ENCODE results near the gene TLR9.

Gene TLR9

GRCh38 chr3:52188556-52188955, 36.9 kb downstream of the TLR9 start:
- TF ChIP-seq, protein P1, sequence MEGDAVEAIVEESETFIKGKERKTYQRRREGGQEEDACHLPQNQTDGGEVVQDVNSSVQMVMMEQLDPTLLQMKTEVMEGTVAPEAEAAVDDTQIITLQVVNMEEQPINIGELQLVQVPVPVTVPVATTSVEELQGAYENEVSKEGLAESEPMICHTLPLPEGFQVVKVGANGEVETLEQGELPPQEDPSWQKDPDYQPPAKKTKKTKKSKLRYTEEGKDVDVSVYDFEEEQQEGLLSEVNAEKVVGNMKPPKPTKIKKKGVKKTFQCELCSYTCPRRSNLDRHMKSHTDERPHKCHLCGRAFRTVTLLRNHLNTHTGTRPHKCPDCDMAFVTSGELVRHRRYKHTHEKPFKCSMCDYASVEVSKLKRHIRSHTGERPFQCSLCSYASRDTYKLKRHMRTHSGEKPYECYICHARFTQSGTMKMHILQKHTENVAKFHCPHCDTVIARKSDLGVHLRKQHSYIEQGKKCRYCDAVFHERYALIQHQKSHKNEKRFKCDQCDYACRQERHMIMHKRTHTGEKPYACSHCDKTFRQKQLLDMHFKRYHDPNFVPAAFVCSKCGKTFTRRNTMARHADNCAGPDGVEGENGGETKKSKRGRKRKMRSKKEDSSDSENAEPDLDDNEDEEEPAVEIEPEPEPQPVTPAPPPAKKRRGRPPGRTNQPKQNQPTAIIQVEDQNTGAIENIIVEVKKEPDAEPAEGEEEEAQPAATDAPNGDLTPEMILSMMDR (conservative IDR thresholded peaks at IDR 0.05) = no peak
- no peak for TF ChIP-seq ZFX (IDR thresholded peaks at IDR 0.05)
- no peak overlapping the region for H3K27ac ChIP-seq

DNA sequence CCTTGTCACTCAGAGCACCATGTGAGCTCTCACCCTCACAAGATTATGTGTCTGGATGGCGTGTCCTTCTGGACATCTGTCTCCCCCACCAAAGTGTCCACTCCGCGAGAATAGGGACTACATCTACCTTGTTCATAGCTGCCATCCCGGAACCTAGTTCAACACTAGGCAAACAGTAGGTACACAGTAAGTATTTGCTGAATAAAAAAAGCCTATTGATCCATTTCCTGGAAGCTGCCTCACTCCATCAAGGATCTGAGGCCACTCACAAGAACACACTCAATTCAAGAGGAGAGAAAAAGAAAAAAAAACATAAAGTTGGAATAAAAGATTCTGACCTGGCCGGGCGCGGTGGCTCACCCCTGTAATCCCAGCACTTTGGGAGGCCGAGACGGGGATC, 38.7 kb downstream of the TLR9 start:
- H3K27ac ChIP-seq = no peak overlapping the region
- TF ChIP-seq, protein P1 (conservative IDR thresholded peaks at IDR 0.05) = no peak
- TF ChIP-seq ZFX (IDR thresholded peaks at IDR 0.05) = no peak

GRCh38 chr3:52185837-52186236, 39.6 kb downstream of the TLR9 start:
- H3K27ac ChIP-seq = no peak overlapping the region

DNA sequence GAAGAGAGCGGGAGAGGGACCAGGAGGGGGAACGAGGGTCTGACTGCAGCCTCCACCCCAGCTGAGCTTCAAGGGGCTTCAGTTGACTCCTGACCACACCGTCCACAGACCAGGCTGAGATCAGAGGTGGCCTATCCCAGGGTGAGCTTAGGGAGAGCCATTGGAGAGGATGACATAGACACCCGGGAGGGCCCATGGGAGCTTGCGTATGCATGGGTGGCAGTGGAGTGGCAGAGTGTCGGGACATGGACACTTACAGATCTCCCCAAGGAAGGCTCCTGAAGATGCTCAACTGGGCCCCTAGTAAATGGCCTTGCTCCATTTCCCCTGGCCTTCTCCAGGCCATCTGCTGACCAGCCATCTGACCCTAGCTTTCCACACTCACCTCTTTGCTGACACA, 40.1 kb downstream of the TLR9 start:
- H3K27ac ChIP-seq = no peak overlapping the region
- TF ChIP-seq, protein P1 (conservative IDR thresholded peaks at IDR 0.05) = no peak
- no peak for TF ChIP-seq ZFX (IDR thresholded peaks at IDR 0.05)

More at GRCh38 chr3:52185837-52186236, 39.6 kb downstream of the TLR9 start:
- no peak for TF ChIP-seq ZFX (IDR thresholded peaks at IDR 0.05)
- TF ChIP-seq, protein P1 (conservative IDR thresholded peaks at IDR 0.05) = no peak

DNA sequence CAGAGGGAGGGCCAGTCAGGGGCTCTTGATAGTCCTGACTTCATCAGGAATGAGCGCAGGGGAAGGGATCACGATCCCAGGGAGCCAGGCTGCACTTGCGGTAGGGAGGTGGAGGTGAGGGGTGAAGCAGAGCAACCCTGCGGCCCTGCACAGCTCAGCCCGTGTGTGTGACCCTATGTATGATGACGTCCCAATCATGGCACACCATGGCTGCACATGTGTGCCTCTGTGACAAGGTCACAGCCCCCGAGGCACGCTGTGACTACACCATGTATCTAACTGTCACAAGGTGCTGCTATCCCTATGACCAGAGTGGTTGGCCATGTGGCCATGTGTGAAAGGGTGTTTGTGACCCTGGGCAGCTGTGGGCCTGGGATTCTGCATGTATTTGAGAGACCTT, 40.8 kb downstream of the TLR9 start:
- TF ChIP-seq ZFX (IDR thresholded peaks at IDR 0.05) = no peak
- TF ChIP-seq, protein P1 (conservative IDR thresholded peaks at IDR 0.05) = no peak
- H3K27ac ChIP-seq = no peak overlapping the region

GRCh38 chr3:52183786-52184445, 41.5 kb downstream of the TLR9 start:
- TF ChIP-seq ZFX (IDR thresholded peaks at IDR 0.05) = no peak
- TF ChIP-seq, protein P1 (conservative IDR thresholded peaks at IDR 0.05) = no peak
- H3K27ac ChIP-seq = no peak overlapping the region

DNA sequence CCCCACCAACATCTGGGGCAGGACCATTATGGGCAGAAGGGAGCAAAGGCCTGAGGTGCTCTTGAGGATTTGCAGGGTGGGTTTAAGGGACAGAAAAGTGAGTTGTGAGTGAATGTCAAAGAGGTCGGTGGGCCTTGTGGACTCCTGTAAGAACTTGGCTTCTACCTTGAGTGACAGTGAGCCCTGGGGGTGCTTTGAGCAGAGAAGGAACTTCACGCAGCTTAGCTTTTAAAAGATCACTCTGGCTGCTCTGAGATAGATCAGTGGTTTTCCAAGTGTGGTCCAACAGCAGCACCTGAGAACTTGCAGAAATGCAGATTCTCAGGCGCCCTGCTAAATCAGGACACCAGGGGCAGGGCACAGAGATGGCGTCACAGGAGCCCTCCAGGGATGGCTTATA, 42.8 kb downstream of the TLR9 start:
- H3K27ac ChIP-seq = no peak overlapping the region
- no peak for TF ChIP-seq ZFX (IDR thresholded peaks at IDR 0.05)
- TF ChIP-seq, protein P1 (conservative IDR thresholded peaks at IDR 0.05) = no peak
